B cell (primary cell): ENCODE data around the gene GPR15LG. TPM values are rescaled to one million over a fixed set of nuclear protein-coding genes. Genes with fewer than 3 reads are reported as not detected.

Experiments
- ATAC-seq: fragments of 200-7000 bp; cut with Tn5 transposase; one replicate; pipeline ENCODE4 v1.10.0; 2021; ENCODE audit warnings: low read depth, mild to moderate bottlenecking, moderate number of reproducible peaks, moderate library complexity
- CTCF ChIA-PET: fragments of 350-600 bp; sonication (Branson Sonifier 250); formaldehyde crosslinking; loops from one replicate; lab custom pipeline; 2021; ENCODE audit warnings: antibody characterized with exemption, inconsistent platforms; lab: Charles Lee
- POLR2A ChIA-PET: fragments of 350-600 bp; sonication (Branson Sonifier 250); formaldehyde crosslinking; loops from one replicate; lab custom pipeline; 2021; ENCODE audit warnings: antibody characterized with exemption; lab: Charles Lee
- DNase-seq: peaks from one replicate; pipeline ENCODE4 v3.0.0; 2013
- H2AFZ ChIP-seq: 2 replicates; pipeline ENCODE4 v1.6.1; 2012; ENCODE audit warnings: mild to moderate bottlenecking, low read depth, low read length; ENCODE audit not compliant: insufficient read depth, poor library complexity, severe bottlenecking
- H3K27ac ChIP-seq, 2 donors: 1 replicate in 1 of 2; 2 replicates in 1 of 2; pipeline ENCODE4 v1.5.1; 2012 to 2013; ENCODE audit warnings: low read length in 2 of 2, mild to moderate bottlenecking in 2 of 2, moderate library complexity in 1 of 2
- H3K27me3 ChIP-seq, 4 experiments: fragments of 200-600 bp in 1 of 4; sonication (generic) in 1 of 4; replicated peaks in 1 of 4; 1 replicate in 2 of 4; 2 replicates in 2 of 4; pipeline versions ENCODE4 v1.6.1 to v1.7.0; 2013 to 2016; ENCODE audit warnings: low read length in 3 of 4, mild to moderate bottlenecking in 2 of 4, mixed read lengths in 1 of 4, moderate library complexity in 1 of 4; ENCODE audit not compliant: insufficient read depth in 4 of 4, control insufficient read depth in 3 of 4; ENCODE audit errors: control extremely low read depth in 1 of 4
- H3K36me3 ChIP-seq, 2 experiments: replicated peaks in 1 of 2; 1 replicate in 1 of 2; 2 replicates in 1 of 2; pipeline versions ENCODE4 v1.6.1 to v1.7.1; 2013; ENCODE audit warnings: low read length in 1 of 2; ENCODE audit not compliant: insufficient read depth in 2 of 2, control insufficient read depth in 1 of 2; ENCODE audit errors: control extremely low read depth in 1 of 2, extremely low read depth in 1 of 2
- H3K4me1 ChIP-seq, 2 donors: fragments of 200-600 bp in 1 of 2; sonication (generic) in 1 of 2; 1 replicate in 1 of 2; 2 replicates in 1 of 2; pipeline versions ENCODE4 v1.5.1 to v1.6.1; 2013 to 2017; ENCODE audit warnings: low read length in 2 of 2; ENCODE audit not compliant: control insufficient read depth in 2 of 2, insufficient read depth in 2 of 2
- H3K4me2 ChIP-seq: replicated peaks from 2 replicates; pipeline ENCODE3; 2012; ENCODE audit warnings: mild to moderate bottlenecking, low read depth, low read length; ENCODE audit not compliant: poor library complexity, severe bottlenecking
- H3K4me3 ChIP-seq, 5 experiments: fragments of 200-600 bp in 1 of 5; sonication (generic) in 1 of 5; 1 replicate in 3 of 5; 2 replicates in 2 of 5; pipeline versions ENCODE4 v1.5.1 to v1.7.0; 2011 to 2016; ENCODE audit warnings: low read length in 4 of 5, mild to moderate bottlenecking in 4 of 5, low read depth in 2 of 5, control low read depth in 1 of 5, moderate library complexity in 1 of 5; ENCODE audit not compliant: insufficient read depth in 1 of 5; ENCODE audit errors: control extremely low read depth in 1 of 5, extremely low read depth in 1 of 5
- H3K79me2 ChIP-seq: fragments of 200-600 bp; sonication (generic); one replicate; pipeline ENCODE4 v1.6.0; 2016; ENCODE audit warnings: low read length; ENCODE audit not compliant: control insufficient read depth, insufficient read depth
- H3K9ac ChIP-seq: fragments of 200-600 bp; sonication (generic); 2 replicates; pipeline ENCODE4 v1.6.1; 2017; ENCODE audit warnings: mild to moderate bottlenecking, low read length, moderate library complexity
- H3K9me3 ChIP-seq, 3 donors: one replicate each; pipeline versions ENCODE4 v1.6.1 to v1.7.1; 2013; ENCODE audit warnings: low read length in 2 of 3; ENCODE audit not compliant: control insufficient read depth in 2 of 3, insufficient read depth in 1 of 3; ENCODE audit errors: control extremely low read depth in 1 of 3
- H4K20me1 ChIP-seq: 2 replicates; pipeline ENCODE4 v1.6.0; 2012; ENCODE audit warnings: mild to moderate bottlenecking, low read length; ENCODE audit not compliant: insufficient read depth, control insufficient read depth, poor library complexity, severe bottlenecking
- H3K27ac Mint-ChIP-seq: one replicate; pipeline ENCODE4 v1.8.0; 2021; ENCODE audit warnings: mixed read lengths
- H3K27me3 Mint-ChIP-seq: one replicate; pipeline ENCODE4 v1.8.0; 2021; ENCODE audit warnings: mixed read lengths
- H3K4me1 Mint-ChIP-seq: one replicate; pipeline ENCODE4 v1.8.0; 2021; ENCODE audit warnings: mixed read lengths
- H3K4me3 Mint-ChIP-seq: one replicate; pipeline ENCODE4 v1.8.0; 2021; ENCODE audit warnings: mixed read lengths
- H3K9me3 Mint-ChIP-seq: one replicate; pipeline ENCODE4 v1.8.0; 2022; ENCODE audit warnings: mixed read lengths; ENCODE audit not compliant: insufficient read depth
- EZH2 ChIP-seq: IDR thresholded peaks from 2 replicates; pipeline ENCODE4 v1.6.1; 2012; ENCODE audit warnings: borderline replicate concordance, low read depth, mild to moderate bottlenecking, moderate library complexity, low read length; ENCODE audit not compliant: insufficient read depth, poor library complexity, severe bottlenecking
- WGBS: methylation state at CpG from one replicate; pipeline ENCODE4 v1.1.5; 2013; ENCODE audit warnings: missing lambda C conversion rate; ENCODE audit not compliant: insufficient coverage; 5-methylcytosine and 5-hydroxymethylcytosine counted together
- intact Hi-C: fragments of 100-400 bp; cut with micrococcal nuclease; formaldehyde crosslinking; loops from one replicate; pipeline ENCODE4 v1.10.0; 2022
- polyA plus RNA-seq: library from polyadenylated mRNA; depleted of rRNA; stranded (reverse); fragments of >200 nt; gene quantifications from 2 replicates; pipeline ENCODE4 v1.2.3, GENCODE V29; 2012
- total RNA-seq, 2 donors: library from RNA; stranded (reverse); fragments of 120-200 nt in 1 of 2; gene quantifications; 1 replicate in 1 of 2; 2 replicates in 1 of 2; pipeline versions ENCODE4 v1.2.3 to v1.2.4, GENCODE V29; 2013 to 2022
- TF ChIP-seq, protein P1 (sequence below): fragments of 200-600 bp; IDR thresholded peaks from one replicate; pipeline ENCODE4 v1.8.0; 2022; ENCODE audit warnings: antibody characterized with exemption, mild to moderate bottlenecking

GPR15LG gene
- total and polyA plus RNA-seq, 2 donors (not counting 1 experiment from before 2014, with no cell fraction given) = not detected

DNA sequence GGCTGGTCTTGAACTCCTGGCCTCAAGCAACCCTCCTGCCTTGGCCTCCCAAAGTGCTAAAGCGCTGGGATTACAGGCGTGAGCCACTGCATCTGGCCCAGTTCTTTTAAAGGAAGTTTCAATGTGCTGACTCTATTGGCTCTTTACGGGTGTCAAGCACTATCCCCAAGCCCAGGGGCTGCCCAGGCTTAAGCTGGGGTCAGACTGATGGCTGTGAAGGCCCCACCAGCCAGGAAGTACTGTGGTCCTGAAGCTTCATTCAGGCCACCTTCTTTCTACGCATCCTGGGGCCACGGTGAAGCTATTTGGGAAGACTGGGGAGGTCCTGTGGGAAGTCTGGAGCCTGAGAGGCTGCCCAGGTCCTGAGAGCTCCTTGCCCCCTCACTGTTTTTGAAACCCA is 8.0 kb downstream of the GPR15LG start:
- H3K4me1 Mint-ChIP-seq = peaks cover 3% of the 10 kb centered on the region
- no peak overlapping the region for H3K9ac ChIP-seq
- H3K4me2 ChIP-seq = no peak overlapping the region
- 82% methylated on average over 4 of the region's 5 CpGs for WGBS
- H3K4me1 ChIP-seq = peaks cover 25 to 32% of the 10 kb centered on the region in 2 donors
- ChIA-PET POLR2A (no interaction called here), CTCF (no interaction called here)
- intact Hi-C loops = no loop called here
- H3K79me2 ChIP-seq = no peaks in the 10 kb centered on the region
- H3K36me3 ChIP-seq = no peaks in the 10 kb centered on the region
- no peaks in the 10 kb centered on the region for H3K9me3 Mint-ChIP-seq
- H4K20me1 ChIP-seq = no peaks in the 10 kb centered on the region
- DNase-seq = no peak
- peaks cover 2% of the 10 kb centered on the region for H3K27me3 Mint-ChIP-seq
- no peak overlapping the region for H3K4me3 Mint-ChIP-seq
- no peak overlapping the region for H3K27ac Mint-ChIP-seq
- no peak overlapping the region for H3K4me3 ChIP-seq
- no peak overlapping the region for H2AFZ ChIP-seq
- H3K27me3 ChIP-seq = peaks cover 0 to 4% (median 1%) of the 10 kb centered on the region in 4 experiments
- ATAC-seq = no peak
- H3K27ac ChIP-seq = no peak overlapping the region
- H3K9me3 ChIP-seq = peaks cover 0 to 12% (median 0%) of the 10 kb centered on the region in 3 donors
- TF ChIP-seq, protein P1, sequence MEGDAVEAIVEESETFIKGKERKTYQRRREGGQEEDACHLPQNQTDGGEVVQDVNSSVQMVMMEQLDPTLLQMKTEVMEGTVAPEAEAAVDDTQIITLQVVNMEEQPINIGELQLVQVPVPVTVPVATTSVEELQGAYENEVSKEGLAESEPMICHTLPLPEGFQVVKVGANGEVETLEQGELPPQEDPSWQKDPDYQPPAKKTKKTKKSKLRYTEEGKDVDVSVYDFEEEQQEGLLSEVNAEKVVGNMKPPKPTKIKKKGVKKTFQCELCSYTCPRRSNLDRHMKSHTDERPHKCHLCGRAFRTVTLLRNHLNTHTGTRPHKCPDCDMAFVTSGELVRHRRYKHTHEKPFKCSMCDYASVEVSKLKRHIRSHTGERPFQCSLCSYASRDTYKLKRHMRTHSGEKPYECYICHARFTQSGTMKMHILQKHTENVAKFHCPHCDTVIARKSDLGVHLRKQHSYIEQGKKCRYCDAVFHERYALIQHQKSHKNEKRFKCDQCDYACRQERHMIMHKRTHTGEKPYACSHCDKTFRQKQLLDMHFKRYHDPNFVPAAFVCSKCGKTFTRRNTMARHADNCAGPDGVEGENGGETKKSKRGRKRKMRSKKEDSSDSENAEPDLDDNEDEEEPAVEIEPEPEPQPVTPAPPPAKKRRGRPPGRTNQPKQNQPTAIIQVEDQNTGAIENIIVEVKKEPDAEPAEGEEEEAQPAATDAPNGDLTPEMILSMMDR = no peak
- no peak for TF ChIP-seq EZH2

DNA sequence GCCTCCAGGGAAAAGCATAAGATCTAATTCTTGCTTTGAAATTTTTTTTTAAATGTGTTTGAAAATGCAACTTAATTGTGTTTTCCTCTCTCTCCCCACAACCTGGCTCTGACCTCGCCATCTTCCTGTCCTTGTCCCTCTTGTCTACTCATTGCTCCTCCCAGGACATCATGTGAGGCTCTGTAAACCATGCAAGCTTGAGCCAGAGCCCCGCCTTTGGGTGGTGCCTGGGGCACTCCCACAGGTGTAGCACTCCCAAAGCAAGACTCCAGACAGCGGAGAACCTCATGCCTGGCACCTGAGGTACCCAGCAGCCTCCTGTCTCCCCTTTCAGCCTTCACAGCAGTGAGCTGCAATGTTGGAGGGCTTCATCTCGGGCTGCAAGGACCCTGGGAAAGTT is 10.9 kb downstream of the GPR15LG start:
- H3K4me1 ChIP-seq = peaks cover 2 to 3% of the 10 kb centered on the region in 2 donors
- DNase-seq (no peak), ATAC-seq (no peak)
- no peak overlapping the region for H3K4me3 ChIP-seq
- H4K20me1 ChIP-seq = no peaks in the 10 kb centered on the region
- no peak overlapping the region for H3K27ac ChIP-seq
- CTCF ChIA-PET = no interaction called here
- no peak for TF ChIP-seq EZH2
- TF ChIP-seq, protein P1 = no peak
- no peak overlapping the region for H3K4me2 ChIP-seq
- H3K79me2 ChIP-seq = no peaks in the 10 kb centered on the region
- no peak overlapping the region for H3K27ac Mint-ChIP-seq
- H3K9ac ChIP-seq = no peak overlapping the region
- no peaks in the 10 kb centered on the region for H3K9me3 Mint-ChIP-seq
- peaks cover 0 to 12% (median 0%) of the 10 kb centered on the region in 3 donors for H3K9me3 ChIP-seq
- H3K36me3 ChIP-seq = no peaks in the 10 kb centered on the region
- 64% methylated on average over 4 of the region's 4 CpGs for WGBS
- peaks cover 0 to 10% (median 2%) of the 10 kb centered on the region in 4 experiments for H3K27me3 ChIP-seq
- H3K4me3 Mint-ChIP-seq = no peak overlapping the region
- H3K27me3 Mint-ChIP-seq = peaks cover 5% of the 10 kb centered on the region
- intact Hi-C loops = no loop called here
- H2AFZ ChIP-seq = no peak overlapping the region
- H3K4me1 Mint-ChIP-seq = no peaks in the 10 kb centered on the region
- POLR2A ChIA-PET = no interaction called here
